H9 (cell line): Measurements from ENCODE around the gene CHCHD6. TPM values are rescaled to one million over a fixed set of nuclear protein-coding genes. Genes with fewer than 3 reads are reported as not detected.

ENCODE experiments used
- DNase-seq: peaks from one replicate; pipeline ENCODE4 v3.0.0-alpha.2; 2017
- H2AFZ ChIP-seq: one replicate; pipeline ENCODE4 v1.6.1; 2013; ENCODE audit warnings: mild to moderate bottlenecking, low read length, control low read depth, moderate library complexity
- H2AK5ac ChIP-seq: 2 replicates; pipeline ENCODE4 v1.6.1; 2013; ENCODE audit warnings: low read length, control low read depth, mixed read lengths; ENCODE audit not compliant: insufficient read length
- H2BK120ac ChIP-seq: one replicate; pipeline ENCODE4 v1.6.1; 2013; ENCODE audit warnings: low read depth, mild to moderate bottlenecking, low read length, control low read depth, inconsistent platforms; ENCODE audit not compliant: poor library complexity, severe bottlenecking
- H2BK12ac ChIP-seq: 2 replicates; pipeline ENCODE4 v1.6.1; 2013; ENCODE audit warnings: low read length, control low read depth, mixed read lengths, low read depth; ENCODE audit not compliant: insufficient read length
- H2BK15ac ChIP-seq: 2 replicates; pipeline ENCODE4 v1.6.1; 2013; ENCODE audit warnings: low read depth, low read length, control low read depth
- H2BK20ac ChIP-seq: one replicate; pipeline ENCODE4 v1.6.1; 2013; ENCODE audit warnings: low read depth, mild to moderate bottlenecking, low read length, control low read depth, inconsistent platforms; ENCODE audit not compliant: poor library complexity, severe bottlenecking
- H2BK5ac ChIP-seq: 2 replicates; pipeline ENCODE4 v1.6.1; 2013; ENCODE audit warnings: low read length, control low read depth, mixed read lengths; ENCODE audit not compliant: insufficient read length
- H3K14ac ChIP-seq: 2 replicates; pipeline ENCODE4 v1.6.1; 2013; ENCODE audit warnings: low read length, control low read depth; ENCODE audit not compliant: insufficient read depth
- H3K18ac ChIP-seq: 2 replicates; pipeline ENCODE4 v1.6.1; 2013; ENCODE audit warnings: low read depth, mild to moderate bottlenecking, mixed read lengths, low read length, control low read depth; ENCODE audit not compliant: insufficient read length
- H3K23ac ChIP-seq: 2 replicates; pipeline ENCODE4 v1.6.1; 2013; ENCODE audit warnings: low read length, control low read depth, mixed read lengths, low read depth; ENCODE audit not compliant: insufficient read length
- H3K23me2 ChIP-seq: 2 replicates; pipeline ENCODE4 v1.6.1; 2013; ENCODE audit warnings: low read depth, mild to moderate bottlenecking, mixed read lengths, low read length, control low read depth; ENCODE audit not compliant: insufficient read length, poor library complexity, severe bottlenecking
- H3K27ac ChIP-seq: 2 replicates; pipeline ENCODE4 v1.5.1; 2013; ENCODE audit warnings: low read length, control low read depth, mixed read lengths, low read depth; ENCODE audit not compliant: insufficient read length
- H3K27me3 ChIP-seq: 2 replicates; pipeline ENCODE4 v1.6.1; 2013; ENCODE audit warnings: low read length, control low read depth, inconsistent platforms; ENCODE audit not compliant: insufficient read depth
- H3K4ac ChIP-seq: 2 replicates; pipeline ENCODE4 v1.6.1; 2013; ENCODE audit warnings: low read depth, mild to moderate bottlenecking, control low read depth, inconsistent platforms, low read length, moderate library complexity
- H3K4me1 ChIP-seq: 2 replicates; pipeline ENCODE4 v1.6.1; 2013; ENCODE audit warnings: low read length, control low read depth, inconsistent platforms; ENCODE audit not compliant: insufficient read depth
- H3K4me2 ChIP-seq: 2 replicates; pipeline ENCODE4 v1.6.1; 2013; ENCODE audit warnings: low read length, control low read depth, mixed read lengths; ENCODE audit not compliant: insufficient read length, insufficient read depth
- H3K56ac ChIP-seq: 2 replicates; pipeline ENCODE4 v1.6.1; 2013; ENCODE audit warnings: low read depth, mild to moderate bottlenecking, mixed read lengths, low read length, control low read depth; ENCODE audit not compliant: insufficient read length
- H3K79me1 ChIP-seq: 2 replicates; pipeline ENCODE4 v1.6.1; 2013; ENCODE audit warnings: low read depth, mild to moderate bottlenecking, moderate library complexity, low read length, control low read depth, inconsistent platforms; ENCODE audit not compliant: insufficient read depth, poor library complexity, severe bottlenecking
- H3K79me2 ChIP-seq: 2 replicates; pipeline ENCODE4 v1.6.1; 2013; ENCODE audit warnings: low read length, control low read depth, inconsistent platforms; ENCODE audit not compliant: insufficient read depth
- H3K9ac ChIP-seq: 2 replicates; pipeline ENCODE4 v1.6.1; 2013; ENCODE audit warnings: low read length, control low read depth, mixed read lengths; ENCODE audit not compliant: insufficient read length; ENCODE audit errors: extremely low read depth
- H3K9me3 ChIP-seq: one replicate; pipeline ENCODE4 v1.6.1; 2013; ENCODE audit warnings: low read depth, low read length, inconsistent platforms; ENCODE audit not compliant: control insufficient read depth
- H3T11ph ChIP-seq: one replicate; pipeline ENCODE4 v1.6.1; 2013; ENCODE audit warnings: mild to moderate bottlenecking, low read length, control low read depth, inconsistent platforms
- H4K20me1 ChIP-seq: one replicate; pipeline ENCODE4 v1.6.1; 2013; ENCODE audit not compliant: control insufficient read depth, insufficient read length, insufficient read depth
- H4K5ac ChIP-seq: 2 replicates; pipeline ENCODE4 v1.6.1; 2013; ENCODE audit warnings: low read depth, mild to moderate bottlenecking, mixed read lengths, low read length, control low read depth; ENCODE audit not compliant: insufficient read length
- H4K8ac ChIP-seq: replicated peaks from 2 replicates; pipeline ENCODE4 v1.6.1; 2013; ENCODE audit warnings: low read length, control low read depth, mixed read lengths, low read depth; ENCODE audit not compliant: insufficient read length
- H4K91ac ChIP-seq: 2 replicates; pipeline ENCODE4 v1.6.1; 2013; ENCODE audit warnings: low read depth, mild to moderate bottlenecking, moderate library complexity, mixed read lengths, low read length, control low read depth; ENCODE audit not compliant: insufficient read length
- H3K27ac Mint-ChIP-seq, 3 experiments: 2 replicates in 2 of 3; 3 replicates in 1 of 3; pipeline ENCODE4 v1.8.0; 2020 to 2021; ENCODE audit warnings: mixed read lengths in 3 of 3, mild to moderate bottlenecking in 1 of 3, moderate library complexity in 1 of 3
- H3K27me3 Mint-ChIP-seq: 2 replicates; pipeline ENCODE4 v1.8.0; 2021; ENCODE audit warnings: low read depth, mild to moderate bottlenecking, moderate library complexity, mixed read lengths
- H3K36me3 Mint-ChIP-seq, 3 experiments: 2 replicates in 2 of 3; 3 replicates in 1 of 3; pipeline ENCODE4 v1.8.0; 2020 to 2021; ENCODE audit warnings: low read depth in 3 of 3, mixed read lengths in 3 of 3; ENCODE audit not compliant: insufficient read depth in 1 of 3
- H3K4me1 Mint-ChIP-seq, 2 experiments: 2 replicates each; pipeline ENCODE4 v1.8.0; 2020; ENCODE audit warnings: mixed read lengths in 2 of 2
- H3K4me3 Mint-ChIP-seq, 2 experiments: 2 replicates in 1 of 2; 3 replicates in 1 of 2; pipeline ENCODE4 v1.8.0; 2020 to 2021; ENCODE audit warnings: mild to moderate bottlenecking in 2 of 2, mixed read lengths in 2 of 2, moderate library complexity in 1 of 2
- H3K9me3 Mint-ChIP-seq, 2 experiments: 2 replicates in 1 of 2; 3 replicates in 1 of 2; pipeline ENCODE4 v1.8.0; 2020; ENCODE audit warnings: mild to moderate bottlenecking in 2 of 2, mixed read lengths in 2 of 2, moderate library complexity in 1 of 2
- WGBS: extraction: QIAGEN DNeasy Blood & Tissue Kit; methylation state at CpG from one replicate; pipeline ENCODE4 v1.1.7; 2013; ENCODE audit warnings: missing lambda C conversion rate, low lambda C conversion rate, mixed read lengths; ENCODE audit not compliant: insufficient read length; ENCODE audit errors: extremely low coverage; 5-methylcytosine and 5-hydroxymethylcytosine counted together
- total RNA-seq: library from RNA; stranded (reverse); gene quantifications from 2 replicates; pipeline ENCODE4 v1.2.1, GENCODE V29; 2021
- TF ChIP-seq, protein P1 (sequence below): fragments of 200-600 bp; sonication (generic); conservative IDR thresholded peaks from 3 replicates; pipeline ENCODE4 v1.8.0; 2021; ENCODE audit warnings: antibody characterized with exemption, mild to moderate bottlenecking

Gene CHCHD6
- total RNA-seq, 1 experiment from 2014 or later, result 34.2 TPM

DNA sequence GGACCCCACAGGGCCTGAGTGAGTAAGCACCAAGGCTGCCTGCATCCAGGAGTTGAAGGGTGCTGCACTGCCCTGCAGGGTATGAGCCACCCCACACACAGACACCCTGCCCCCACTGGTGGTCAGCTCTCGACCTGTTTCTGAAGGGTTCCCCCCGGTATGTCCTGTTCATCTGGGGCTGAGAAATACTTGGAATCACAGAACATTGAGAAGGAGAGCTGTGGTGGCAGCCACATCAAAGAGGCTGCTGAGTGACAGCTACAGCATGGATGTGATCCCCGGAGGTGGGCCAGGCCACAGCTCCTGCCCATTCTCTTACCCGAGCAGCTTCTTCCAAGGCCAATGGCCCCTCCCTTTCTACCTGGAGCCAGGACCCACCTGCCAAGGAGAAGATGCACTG is 212.5 kb downstream of the CHCHD6 start:
- H3K79me1 ChIP-seq, result no peaks in the 10 kb centered on the region
- H3K4me3 Mint-ChIP-seq, result no peak overlapping the region
- H3K56ac ChIP-seq, result no peak overlapping the region
- H4K20me1 ChIP-seq, result no peaks in the 10 kb centered on the region
- H4K8ac ChIP-seq, result no peak overlapping the region
- H3K23ac ChIP-seq, result no peak overlapping the region
- no peak overlapping the region for H2BK120ac ChIP-seq
- H3K23me2 ChIP-seq, result no peaks in the 10 kb centered on the region
- H2AFZ ChIP-seq, result no peak overlapping the region
- no peaks in the 10 kb centered on the region for H3K9me3 ChIP-seq
- H3K4me1 Mint-ChIP-seq, result peaks cover 2% of the 10 kb centered on the region in 2 experiments; a peak in 2 of 4 replicates
- no peak overlapping the region for H3K18ac ChIP-seq
- H2AK5ac ChIP-seq, result no peak overlapping the region
- no peak overlapping the region for H4K5ac ChIP-seq
- peaks cover 0 to 14% (median 13%) of the 10 kb centered on the region in 3 experiments; a peak in 6 of 7 replicates for H3K36me3 Mint-ChIP-seq
- no peak overlapping the region for H3K27ac Mint-ChIP-seq
- H3K27me3 Mint-ChIP-seq, result no peaks in the 10 kb centered on the region; the same call in 1 of the 2 replicates
- H3T11ph ChIP-seq, result no peak overlapping the region
- H3K27ac ChIP-seq, result no peak overlapping the region
- no peaks in the 10 kb centered on the region for H3K79me2 ChIP-seq
- H2BK15ac ChIP-seq, result no peak overlapping the region
- 0 out of 2 replicates have a peak, but pooled peaks cover under 1% of the 10 kb centered on the region for H3K4me1 ChIP-seq
- no peak overlapping the region for H4K91ac ChIP-seq
- no peak overlapping the region for H2BK5ac ChIP-seq
- no peak overlapping the region for H3K4me2 ChIP-seq
- no peaks in the 10 kb centered on the region for H3K27me3 ChIP-seq
- H3K14ac ChIP-seq, result no peak overlapping the region
- no peak overlapping the region for H3K9ac ChIP-seq
- peaks cover 11 to 12% of the 10 kb centered on the region in 2 experiments; a peak in 4 of 5 replicates for H3K9me3 Mint-ChIP-seq
- H2BK12ac ChIP-seq, result no peak overlapping the region
- no peak for DNase-seq
- TF ChIP-seq, protein P1, sequence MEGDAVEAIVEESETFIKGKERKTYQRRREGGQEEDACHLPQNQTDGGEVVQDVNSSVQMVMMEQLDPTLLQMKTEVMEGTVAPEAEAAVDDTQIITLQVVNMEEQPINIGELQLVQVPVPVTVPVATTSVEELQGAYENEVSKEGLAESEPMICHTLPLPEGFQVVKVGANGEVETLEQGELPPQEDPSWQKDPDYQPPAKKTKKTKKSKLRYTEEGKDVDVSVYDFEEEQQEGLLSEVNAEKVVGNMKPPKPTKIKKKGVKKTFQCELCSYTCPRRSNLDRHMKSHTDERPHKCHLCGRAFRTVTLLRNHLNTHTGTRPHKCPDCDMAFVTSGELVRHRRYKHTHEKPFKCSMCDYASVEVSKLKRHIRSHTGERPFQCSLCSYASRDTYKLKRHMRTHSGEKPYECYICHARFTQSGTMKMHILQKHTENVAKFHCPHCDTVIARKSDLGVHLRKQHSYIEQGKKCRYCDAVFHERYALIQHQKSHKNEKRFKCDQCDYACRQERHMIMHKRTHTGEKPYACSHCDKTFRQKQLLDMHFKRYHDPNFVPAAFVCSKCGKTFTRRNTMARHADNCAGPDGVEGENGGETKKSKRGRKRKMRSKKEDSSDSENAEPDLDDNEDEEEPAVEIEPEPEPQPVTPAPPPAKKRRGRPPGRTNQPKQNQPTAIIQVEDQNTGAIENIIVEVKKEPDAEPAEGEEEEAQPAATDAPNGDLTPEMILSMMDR, result no peak
- WGBS, result no CpG with 5 or more reads among the region's 4 CpGs
- H2BK20ac ChIP-seq, result no peak overlapping the region
- H3K4ac ChIP-seq, result no peak overlapping the region
